Coronary artery (tissue), 2 donors: Measurements from ENCODE around the gene ZEB2.

Experiments
- DNase-seq: peaks from one replicate; pipeline ENCODE4 v3.0.0-alpha.2; 2017; ENCODE audit warnings: low spot score
- H3K27ac ChIP-seq, 2 donors: fragments of 200-600 bp; sonication (generic); one replicate each; pipeline ENCODE4 v1.5.1; 2016 to 2019
- H3K4me3 ChIP-seq: fragments of 200-600 bp; sonication (generic); 2 replicates; pipeline ENCODE4 v1.5.1; 2016; ENCODE audit warnings: mild to moderate bottlenecking, moderate library complexity
- TF ChIP-seq, protein P1 (sequence below): fragments of 200-600 bp; sonication (generic); IDR thresholded peaks from one replicate; pipeline ENCODE4 v1.5.1; 2019; ENCODE audit warnings: antibody characterized with exemption

Gene ZEB2

DNA sequence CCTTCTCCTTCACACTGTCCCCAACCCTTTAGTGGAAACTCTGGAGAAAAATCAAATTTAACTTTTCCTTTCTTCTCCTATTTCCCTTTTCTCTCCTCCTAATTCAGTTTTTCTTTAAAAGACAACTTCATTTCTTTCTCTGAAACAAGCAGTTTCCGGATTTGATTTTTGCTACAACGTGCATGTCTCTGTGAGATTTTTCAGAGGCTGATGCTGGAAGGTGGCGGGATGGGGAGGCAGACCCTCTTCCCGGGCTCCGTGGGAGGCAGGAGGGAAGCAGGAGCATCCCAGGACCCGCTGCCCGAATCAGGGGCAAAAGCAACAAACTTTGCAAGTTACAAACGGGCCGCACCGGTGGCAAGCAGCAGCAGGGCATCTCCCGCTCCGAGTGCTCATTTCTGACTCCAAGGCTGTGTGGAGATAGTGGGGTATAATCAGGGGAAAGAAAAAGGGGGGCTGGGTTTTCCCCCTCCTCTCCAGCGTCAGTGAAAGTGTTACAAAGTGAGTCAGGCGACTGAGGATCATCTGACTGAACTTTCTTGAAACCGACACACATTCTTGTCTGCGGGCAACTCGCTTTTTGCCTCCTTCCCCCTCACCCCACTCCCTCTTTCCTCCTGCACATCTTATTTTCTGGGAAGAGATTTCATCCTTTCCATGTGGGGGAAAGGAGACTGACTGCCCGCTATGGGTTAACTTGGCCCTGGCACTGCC, 6.4 kb downstream of the ZEB2 start:
- no peak for DNase-seq

DNA sequence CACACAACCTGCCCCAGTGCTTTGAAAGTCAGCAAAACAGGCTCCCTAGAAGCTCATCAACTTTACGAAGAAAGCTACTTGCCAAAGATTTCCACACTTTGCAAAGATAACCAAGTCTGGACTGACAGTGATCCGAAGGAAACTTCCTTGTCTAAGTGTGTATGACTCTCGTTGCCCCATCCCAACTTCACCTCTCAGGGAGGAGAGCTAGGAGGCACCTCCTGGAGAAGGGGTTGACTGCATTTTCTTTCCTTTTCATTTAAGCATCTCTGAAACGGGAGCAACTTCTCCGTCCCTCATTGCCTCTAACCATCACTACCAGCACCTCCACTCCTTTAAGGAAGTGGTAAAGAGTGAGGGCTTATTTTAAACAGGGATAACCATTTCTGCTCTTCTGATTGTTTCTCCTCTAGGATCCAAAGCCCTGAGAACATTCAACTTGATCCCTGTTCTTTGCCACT, 7.0 kb downstream of the ZEB2 start:
- TF ChIP-seq, protein P1, sequence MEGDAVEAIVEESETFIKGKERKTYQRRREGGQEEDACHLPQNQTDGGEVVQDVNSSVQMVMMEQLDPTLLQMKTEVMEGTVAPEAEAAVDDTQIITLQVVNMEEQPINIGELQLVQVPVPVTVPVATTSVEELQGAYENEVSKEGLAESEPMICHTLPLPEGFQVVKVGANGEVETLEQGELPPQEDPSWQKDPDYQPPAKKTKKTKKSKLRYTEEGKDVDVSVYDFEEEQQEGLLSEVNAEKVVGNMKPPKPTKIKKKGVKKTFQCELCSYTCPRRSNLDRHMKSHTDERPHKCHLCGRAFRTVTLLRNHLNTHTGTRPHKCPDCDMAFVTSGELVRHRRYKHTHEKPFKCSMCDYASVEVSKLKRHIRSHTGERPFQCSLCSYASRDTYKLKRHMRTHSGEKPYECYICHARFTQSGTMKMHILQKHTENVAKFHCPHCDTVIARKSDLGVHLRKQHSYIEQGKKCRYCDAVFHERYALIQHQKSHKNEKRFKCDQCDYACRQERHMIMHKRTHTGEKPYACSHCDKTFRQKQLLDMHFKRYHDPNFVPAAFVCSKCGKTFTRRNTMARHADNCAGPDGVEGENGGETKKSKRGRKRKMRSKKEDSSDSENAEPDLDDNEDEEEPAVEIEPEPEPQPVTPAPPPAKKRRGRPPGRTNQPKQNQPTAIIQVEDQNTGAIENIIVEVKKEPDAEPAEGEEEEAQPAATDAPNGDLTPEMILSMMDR, result no peak

More for the DNA sequence above, 6.4 kb downstream of the ZEB2 start:
- TF ChIP-seq, protein P1, result no peak
- peak overlapping the region; percentile 78 for H3K4me3 ChIP-seq
- peak overlapping the region; percentile 93 to 94 for H3K27ac ChIP-seq

DNA sequence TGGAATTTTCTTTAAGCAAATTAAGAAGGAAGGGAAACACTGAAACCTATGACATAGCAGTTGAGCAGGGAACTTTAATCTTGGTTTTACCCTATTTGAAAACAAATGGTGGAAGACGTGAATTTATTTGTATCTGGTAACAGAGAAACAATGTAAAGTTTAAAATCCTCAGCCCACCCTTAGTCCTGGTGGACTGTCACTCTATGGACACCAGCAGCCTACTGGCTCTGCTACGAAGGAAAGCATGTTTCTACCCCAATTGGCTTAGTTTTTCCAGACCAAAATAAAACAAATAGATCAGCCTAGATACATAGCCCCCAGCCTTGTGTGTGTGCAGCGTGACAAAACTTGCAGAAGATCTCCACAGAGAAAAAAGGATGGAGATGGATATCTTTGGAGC, 7.4 kb downstream of the ZEB2 start:
- DNase-seq, result no peak
- Histone ChIP-seq H3K4me3 (peak overlapping the region; percentile 78), H3K27ac (peak overlapping the region; percentile 93 to 94)
- TF ChIP-seq, protein P1, result no peak

More for the DNA sequence above, 7.0 kb downstream of the ZEB2 start:
- no peak for DNase-seq
- peak overlapping the region; percentile 78 for H3K4me3 ChIP-seq
- H3K27ac ChIP-seq, result peak overlapping the region; percentile 93 to 94

DNA sequence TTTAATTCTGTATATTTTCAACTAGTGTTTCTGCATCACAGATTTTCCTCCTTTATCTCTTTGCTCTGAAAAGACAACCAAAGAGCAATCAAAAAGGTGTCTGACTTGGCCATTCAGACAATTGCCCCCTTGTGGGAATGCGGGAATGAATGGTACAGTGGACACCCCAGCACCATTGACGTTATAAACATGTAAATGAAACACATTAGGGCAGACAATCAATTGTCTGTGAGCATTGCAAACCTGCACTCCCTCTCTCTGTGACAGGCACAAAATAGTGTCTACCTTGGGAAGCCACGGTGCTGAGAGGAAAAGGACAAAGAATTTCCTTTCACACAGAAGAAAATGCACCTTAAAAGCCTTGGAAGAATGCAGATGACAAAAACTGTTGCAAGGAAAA, 8.0 kb downstream of the ZEB2 start:
- peak overlapping the region; percentile 78 for H3K4me3 ChIP-seq
- H3K27ac ChIP-seq, result peak overlapping the region; percentile 93 to 94
- TF ChIP-seq, protein P1, result no peak
- no peak for DNase-seq

DNA sequence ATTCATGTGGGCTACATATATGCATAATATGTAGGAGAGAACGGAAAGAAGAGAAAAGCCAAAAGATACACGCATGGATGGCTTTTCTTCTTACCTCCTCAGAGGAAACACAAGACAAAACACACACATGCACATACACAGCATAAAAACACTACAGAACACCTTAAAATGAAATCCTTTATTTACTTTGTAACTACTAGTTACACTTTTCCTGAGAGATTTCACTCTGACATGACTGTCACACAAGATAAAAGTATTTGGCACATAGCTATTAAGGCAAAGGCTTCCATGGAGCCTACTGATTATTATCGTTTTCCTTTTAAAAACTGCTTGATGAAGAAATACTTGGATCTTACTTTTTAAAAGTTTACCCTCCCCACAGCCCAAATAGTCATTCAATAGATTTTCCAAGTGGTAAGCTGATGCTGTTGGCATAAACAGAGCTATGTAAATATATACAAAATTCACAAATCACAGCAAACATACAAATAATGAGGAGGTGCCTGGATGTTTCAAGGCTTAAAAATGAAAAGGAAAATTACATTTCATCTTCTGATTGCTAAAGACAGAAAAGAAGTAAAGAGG, 8.6 kb downstream of the ZEB2 start:
- peak overlapping the region; percentile 78 for H3K4me3 ChIP-seq
- TF ChIP-seq, protein P1, result no peak
- H3K27ac ChIP-seq, result peak overlapping the region; percentile 93 to 94

DNA sequence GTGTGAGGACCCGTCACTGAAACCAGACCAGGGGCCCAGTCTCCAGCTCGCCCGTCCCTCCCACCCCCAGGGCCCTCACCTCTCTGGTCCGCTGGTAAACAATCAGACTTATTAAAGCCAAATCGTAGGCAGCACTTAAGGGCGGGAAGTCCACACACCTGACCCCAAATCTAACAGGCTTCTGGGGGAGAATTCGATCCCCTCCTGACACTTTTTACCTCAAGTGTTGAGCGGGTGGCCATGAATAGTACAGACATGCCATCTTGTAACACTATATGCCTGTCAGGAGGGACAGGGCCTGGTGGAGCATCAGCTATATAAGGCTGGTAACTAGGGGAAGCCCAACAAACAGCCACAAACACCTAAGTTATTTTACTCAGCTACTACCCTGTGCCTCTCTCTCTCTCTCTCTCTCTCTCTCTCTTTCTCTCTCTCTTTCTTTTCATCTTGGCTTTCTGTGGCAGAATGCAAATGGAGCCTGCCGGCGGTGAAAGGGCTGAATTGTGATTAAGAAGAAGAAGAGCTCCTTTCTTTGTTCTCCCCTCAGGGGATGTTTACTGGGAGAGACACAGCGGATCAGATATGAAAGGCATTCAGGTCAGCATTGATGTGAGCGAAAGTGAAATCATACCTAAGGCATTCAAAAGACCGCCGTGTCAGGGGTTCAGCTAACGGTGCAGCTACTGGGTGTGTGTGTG, 9.5 kb downstream of the ZEB2 start:
- H3K4me3 ChIP-seq, result peak overlapping the region; percentile 78
- no peak for DNase-seq
- TF ChIP-seq, protein P1, result no peak
- H3K27ac ChIP-seq, result peak overlapping the region; percentile 93 to 94

More for the DNA sequence above, 8.6 kb downstream of the ZEB2 start:
- no peak for DNase-seq
